Spleen (tissue), 11 donors: ENCODE measurements around the gene HOXD8. TPM values are rescaled to one million over a fixed set of nuclear protein-coding genes. Genes with fewer than 3 reads are reported as not detected.

Source experiments
- DNase-seq: peaks from one replicate; pipeline ENCODE4 v3.0.0-alpha.2; 2020
- H3K27ac ChIP-seq, 8 donors: fragments of 200-600 bp; sonication (generic) in 7 of 8; 1 replicate in 4 of 8; 2 replicates in 4 of 8; pipeline versions ENCODE4 v1.5.0 to v1.8.0; 2016 to 2021; ENCODE audit warnings: inconsistent platforms in 4 of 8, mild to moderate bottlenecking in 4 of 8, moderate library complexity in 1 of 8
- H3K27me3 ChIP-seq, 7 donors: fragments of 200-600 bp; sonication (generic) in 6 of 7; replicated peaks in 1 of 7; 1 replicate in 4 of 7; 2 replicates in 3 of 7; pipeline versions ENCODE4 v1.5.0 to v1.8.0; 2016 to 2021; ENCODE audit warnings: inconsistent platforms in 3 of 7, mild to moderate bottlenecking in 1 of 7
- H3K36me3 ChIP-seq, 6 donors: fragments of 200-600 bp; sonication (generic) in 5 of 6; 1 replicate in 4 of 6; 2 replicates in 2 of 6; pipeline versions ENCODE4 v1.5.0 to v1.8.0; 2016 to 2021; ENCODE audit warnings: inconsistent platforms in 2 of 6
- H3K4me1 ChIP-seq, 6 donors: fragments of 200-600 bp; sonication (generic) in 5 of 6; 1 replicate in 3 of 6; 2 replicates in 3 of 6; pipeline versions ENCODE4 v1.5.0 to v1.8.0; 2016 to 2021; ENCODE audit warnings: inconsistent platforms in 3 of 6
- H3K4me3 ChIP-seq, 8 donors: fragments of 200-600 bp; sonication (generic) in 7 of 8; 1 replicate in 4 of 8; 2 replicates in 4 of 8; pipeline versions ENCODE4 v1.5.0 to v1.8.0; 2016 to 2021; ENCODE audit warnings: inconsistent platforms in 4 of 8, mild to moderate bottlenecking in 4 of 8, moderate library complexity in 2 of 8
- H3K9me3 ChIP-seq, 8 donors: fragments of 200-600 bp; sonication (generic) in 7 of 8; 1 replicate in 4 of 8; 2 replicates in 4 of 8; pipeline versions ENCODE4 v1.5.0 to v1.8.0; 2016 to 2021; ENCODE audit warnings: inconsistent platforms in 4 of 8
- CTCF ChIP-seq, 11 experiments: fragments of 200-600 bp in 7 of 11; fragments of 450-650 bp in 4 of 11; sonication (generic) in 4 of 11; IDR thresholded peaks in 8 of 11; conservative IDR thresholded peaks in 3 of 11; 1 replicate in 7 of 11; 2 replicates in 4 of 11; pipeline versions ENCODE4 v1.4.0 to v1.8.0; 2016 to 2021; ENCODE audit warnings: antibody characterized with exemption in 11 of 11, inconsistent platforms in 4 of 11, mild to moderate bottlenecking in 1 of 11
- POLR2A ChIP-seq, 3 donors: fragments of 450-650 bp; IDR thresholded peaks; one replicate each; pipeline ENCODE4 v1.5.1; 2017; ENCODE audit warnings: antibody characterized with exemption in 3 of 3, mild to moderate bottlenecking in 1 of 3
- POLR2AphosphoS5 ChIP-seq, 3 donors: sonication (generic); formaldehyde crosslinking; IDR thresholded peaks; one replicate each; pipeline ENCODE4 v1.5.1; 2017; ENCODE audit warnings: antibody characterized with exemption in 3 of 3
- WGBS, 5 donors: extraction: QIAGEN DNeasy Blood & Tissue Kit in 3 of 5; methylation state at CpG; one replicate each; pipeline versions ENCODE4 v1.1.5 to v1.1.7; 2013 to 2018; 5-methylcytosine and 5-hydroxymethylcytosine counted together
- intact Hi-C: fragments of 100-400 bp; cut with DNase I; formaldehyde crosslinking; loops from one replicate; pipeline ENCODE4 v1.15.0; 2023; ENCODE audit warnings: low total_unique reads
- polyA plus RNA-seq, 3 donors: library from polyadenylated mRNA; stranded (reverse); fragments of 200-250 nt; gene quantifications; one replicate each; pipeline ENCODE4 v1.2.1, GENCODE V29; 2013
- total RNA-seq, 7 donors: library from RNA; depleted of rRNA in 3 of 7; stranded (reverse); fragments of >200 nt in 3 of 7; fragmentation: NEBNext Ultra II Directional in 4 of 7; extraction: Animal tissue kit (Norgen Biotek cat#: 25700) in 4 of 7; gene quantifications; one replicate each; pipeline versions ENCODE4 v1.1.0 to v1.2.1, GENCODE V29; 2016 to 2021
- donor health status: healthy with polysubstance abuse.
- donor health status: DM: no; HTN: no; CAD: no; lungs with moderate emphysema.
- donor health status: DM: no; HTN: no; CAD: no.
- donor health status: Bipolar disorder and iron deficiency.
- donor health status: healthy.
- donor health status: DM: no; HTN: no; CAD: no.
- donor health status: DM: yes; HTN: yes; CAD: no.

Gene HOXD8
- total and polyA plus RNA-seq, 10 donors = 4.7 to 27.0 (median 15.8) TPM

GRCh38 chr2:176156807-176157498 is 27.4 kb downstream of the HOXD8 start, which contains the start of gene HOXD3:
TSS of gene HOXD3 (plus strand) at chr2:176157307. CDS start at chr2:176169115, 11,808 bp downstream.
- H3K4me3 ChIP-seq = peak within 1 kb of the TSS; percentile 1 to 60 (median 24)
- DNase-seq = no peak
- H3K9me3 ChIP-seq = no peaks in the 10 kb centered on the region
- intact Hi-C loops = no loop called here
- TF ChIP-seq POLR2AphosphoS5 (IDR thresholded peaks at IDR 0.05) (peak in 1 of 3 donors; percentile 9), POLR2A (IDR thresholded peaks at IDR 0.05) (no peak), CTCF (IDR thresholded peaks at IDR 0.05 in 8 of 11, conservative IDR thresholded peaks at IDR 0.05 in 3 of 11) (no peak)
- no peaks in the 10 kb centered on the region for H3K36me3 ChIP-seq
- WGBS, 5 donors = 5 to 12% (median 6%) methylated on average over 33 to 48 of the region's 48 CpGs
- peaks cover 0 to 61% (median 14%) of the 10 kb centered on the region in 6 donors for H3K4me1 ChIP-seq
- H3K27me3 ChIP-seq = peaks cover 12 to 100% (median 95%) of the 10 kb centered on the region in 7 donors
- peak within 1 kb of the TSS in 2 of 8 donors; percentile 2 to 6 for H3K27ac ChIP-seq

GRCh38 chr2:176157499-176158185 is 28.1 kb downstream of the HOXD8 start:
- intact Hi-C loops = no loop called here
- 5 to 16% (median 8%) methylated on average over 31 to 43 of the region's 43 CpGs for WGBS, 5 donors
- Histone ChIP-seq H3K4me3 (peak overlapping the region; percentile 1 to 60 (median 24)), H3K27ac (peak overlapping the region in 2 of 8 donors; percentile 2 to 6), H3K9me3 (no peaks in the 10 kb centered on the region), H3K27me3 (peaks cover 16 to 100% (median 96%) of the 10 kb centered on the region in 7 donors), H3K36me3 (no peaks in the 10 kb centered on the region), H3K4me1 (peaks cover 0 to 54% (median 12%) of the 10 kb centered on the region in 6 donors)
- TF ChIP-seq CTCF (IDR thresholded peaks at IDR 0.05 in 8 of 11, conservative IDR thresholded peaks at IDR 0.05 in 3 of 11) (no peak), POLR2AphosphoS5 (IDR thresholded peaks at IDR 0.05) (peak in 1 of 3 donors; percentile 13)
- no peak for DNase-seq

GRCh38 chr2:176158186-176158591 is 28.7 kb downstream of the HOXD8 start:
- Histone ChIP-seq H3K27me3 (peaks cover 16 to 100% (median 96%) of the 10 kb centered on the region in 7 donors), H3K9me3 (no peaks in the 10 kb centered on the region), H3K36me3 (no peaks in the 10 kb centered on the region), H3K27ac (no peak overlapping the region), H3K4me1 (peaks cover 0 to 49% (median 11%) of the 10 kb centered on the region in 6 donors), H3K4me3 (peak overlapping the region in 4 of 8 donors; percentile 27 to 60 (median 34))
- WGBS, 5 donors = 6 to 12% (median 8%) methylated on average over 22 of the region's 22 CpGs
- TF ChIP-seq CTCF (IDR thresholded peaks at IDR 0.05 in 8 of 11, conservative IDR thresholded peaks at IDR 0.05 in 3 of 11) (no peak), POLR2AphosphoS5 (IDR thresholded peaks at IDR 0.05) (no peak), POLR2A (IDR thresholded peaks at IDR 0.05) (no peak)
- no peak for DNase-seq
- intact Hi-C loops = no loop called here
